Measurements from ENCODE around the gene DGKE.

- TF ChIP-seq, protein P1, sequence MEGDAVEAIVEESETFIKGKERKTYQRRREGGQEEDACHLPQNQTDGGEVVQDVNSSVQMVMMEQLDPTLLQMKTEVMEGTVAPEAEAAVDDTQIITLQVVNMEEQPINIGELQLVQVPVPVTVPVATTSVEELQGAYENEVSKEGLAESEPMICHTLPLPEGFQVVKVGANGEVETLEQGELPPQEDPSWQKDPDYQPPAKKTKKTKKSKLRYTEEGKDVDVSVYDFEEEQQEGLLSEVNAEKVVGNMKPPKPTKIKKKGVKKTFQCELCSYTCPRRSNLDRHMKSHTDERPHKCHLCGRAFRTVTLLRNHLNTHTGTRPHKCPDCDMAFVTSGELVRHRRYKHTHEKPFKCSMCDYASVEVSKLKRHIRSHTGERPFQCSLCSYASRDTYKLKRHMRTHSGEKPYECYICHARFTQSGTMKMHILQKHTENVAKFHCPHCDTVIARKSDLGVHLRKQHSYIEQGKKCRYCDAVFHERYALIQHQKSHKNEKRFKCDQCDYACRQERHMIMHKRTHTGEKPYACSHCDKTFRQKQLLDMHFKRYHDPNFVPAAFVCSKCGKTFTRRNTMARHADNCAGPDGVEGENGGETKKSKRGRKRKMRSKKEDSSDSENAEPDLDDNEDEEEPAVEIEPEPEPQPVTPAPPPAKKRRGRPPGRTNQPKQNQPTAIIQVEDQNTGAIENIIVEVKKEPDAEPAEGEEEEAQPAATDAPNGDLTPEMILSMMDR (IDR thresholded peaks at IDR 0.05), result peak; percentile 41
- TF ChIP-seq POLR2AphosphoS5 (IDR thresholded peaks at IDR 0.05; ENCODE audit: low read depth, low read length) (no peak), SIN3A (IDR thresholded peaks at IDR 0.05; ENCODE audit: borderline replicate concordance, insufficient read depth, low read depth, low read length) (no peak), TCF7L2 (IDR thresholded peaks at IDR 0.05; ENCODE audit: low read depth, low read length) (no peak)
These were observed 32.5 kb downstream of the DGKE start for GRCh38 chr17:56866496-56866895.
